ENCODE measurements around the gene RNF217.

Gene RNF217

GRCh38 chr6:125008957-125009356, 46.7 kb downstream of the RNF217 start:
- peak overlapping the region; percentile 81 for H3K27ac ChIP-seq (ENCODE audit: low read length, poor library complexity, severe bottlenecking)
- H2BK15ac ChIP-seq (ENCODE audit: low read depth, poor library complexity, severe bottlenecking), result no peak overlapping the region

GRCh38 chr6:125009578-125009977, 47.3 kb downstream of the RNF217 start:
- Histone ChIP-seq H2BK12ac (ENCODE audit: low read length in 2 of 2) (no peak overlapping the region), H3K36me3 (ENCODE audit: control insufficient read depth in 1 of 2, insufficient read depth in 2 of 2, low read depth in 1 of 2, low read length in 2 of 2) (peaks cover 0 to 3% of the 10 kb centered on the region in 2 experiments), H3K4me1 (ENCODE audit: control insufficient read depth, insufficient read depth, low read depth, low read length) (peaks cover 4% of the 10 kb centered on the region), H3K27me3 (ENCODE audit: control insufficient read depth in 1 of 2, insufficient read depth in 1 of 2, low read length in 2 of 2) (no peaks in the 10 kb centered on the region), H4K91ac (ENCODE audit: low read length) (no peak overlapping the region), H2BK5ac (ENCODE audit: low read depth, low read length, poor library complexity, severe bottlenecking) (no peak overlapping the region), H3K4me2 (ENCODE audit: low read length, poor library complexity, severe bottlenecking) (no peak overlapping the region), H2AFZ (ENCODE audit: low read depth, low read length) (no peak overlapping the region), H3K4me3 (ENCODE audit: insufficient read depth in 1 of 2, low read depth in 1 of 2, low read length in 2 of 2) (no peak overlapping the region), H3K9ac (ENCODE audit: low read length) (peak overlapping the region; percentile 19), H3K23ac (ENCODE audit: low read length in 2 of 2) (no peak overlapping the region), H2AK5ac (ENCODE audit: low read length, severe bottlenecking) (no peak overlapping the region), H3K4ac (ENCODE audit: low read depth in 1 of 2, low read length in 2 of 2) (no peak overlapping the region), H3K14ac (ENCODE audit: low read length in 2 of 2) (no peak overlapping the region), H2BK120ac (ENCODE audit: low read depth, low read length) (no peak overlapping the region), H3K9me3 (ENCODE audit: control insufficient read depth, low read length) (no peaks in the 10 kb centered on the region), H4K8ac (ENCODE audit: low read length) (no peak overlapping the region), H2BK15ac (ENCODE audit: low read depth, poor library complexity, severe bottlenecking) (no peak overlapping the region), H3K27ac (ENCODE audit: low read length, poor library complexity, severe bottlenecking) (no peak overlapping the region), H3K79me1 (replicated peaks; ENCODE audit: low read length, poor library complexity, severe bottlenecking) (peaks cover 8% of the 10 kb centered on the region), H3K18ac (ENCODE audit: low read depth in 1 of 2, low read length in 2 of 2) (no peak overlapping the region)
- 64% methylated on average over 4 of the region's 4 CpGs for WGBS
- DNase-seq, result no peak

More at GRCh38 chr6:125008957-125009356, 46.7 kb downstream of the RNF217 start:
- H2BK12ac ChIP-seq (ENCODE audit: low read length in 2 of 2), result no peak overlapping the region
- no peak overlapping the region for H3K9ac ChIP-seq (ENCODE audit: low read length)
- DNase-seq, result no peak
- 100% methylated on average over 1 of the region's 1 CpG for WGBS
- H2BK120ac ChIP-seq (ENCODE audit: low read depth, low read length), result no peak overlapping the region
- H3K4me3 ChIP-seq (ENCODE audit: insufficient read depth in 1 of 2, low read depth in 1 of 2, low read length in 2 of 2), result no peak overlapping the region
- H3K9me3 ChIP-seq (ENCODE audit: control insufficient read depth, low read length), result no peaks in the 10 kb centered on the region
- H3K23ac ChIP-seq (ENCODE audit: low read length in 2 of 2), result no peak overlapping the region
- H3K79me1 ChIP-seq (replicated peaks; ENCODE audit: low read length, poor library complexity, severe bottlenecking), result peaks cover 10% of the 10 kb centered on the region
- no peak overlapping the region for H3K4ac ChIP-seq (ENCODE audit: low read depth in 1 of 2, low read length in 2 of 2)
- no peak overlapping the region for H2AFZ ChIP-seq (ENCODE audit: low read depth, low read length)
- H3K4me2 ChIP-seq (ENCODE audit: low read length, poor library complexity, severe bottlenecking), result no peak overlapping the region
- H3K18ac ChIP-seq (ENCODE audit: low read depth in 1 of 2, low read length in 2 of 2), result no peak overlapping the region
- H3K36me3 ChIP-seq (ENCODE audit: control insufficient read depth in 1 of 2, insufficient read depth in 2 of 2, low read depth in 1 of 2, low read length in 2 of 2), result peaks cover 0 to 3% of the 10 kb centered on the region in 2 experiments
- no peak overlapping the region for H4K91ac ChIP-seq (ENCODE audit: low read length)
- H3K27me3 ChIP-seq (ENCODE audit: control insufficient read depth in 1 of 2, insufficient read depth in 1 of 2, low read length in 2 of 2), result no peaks in the 10 kb centered on the region
- no peak overlapping the region for H2AK5ac ChIP-seq (ENCODE audit: low read length, severe bottlenecking)
- no peak overlapping the region for H2BK5ac ChIP-seq (ENCODE audit: low read depth, low read length, poor library complexity, severe bottlenecking)
- H3K4me1 ChIP-seq (ENCODE audit: control insufficient read depth, insufficient read depth, low read depth, low read length), result peaks cover 4% of the 10 kb centered on the region
- no peak overlapping the region for H3K14ac ChIP-seq (ENCODE audit: low read length in 2 of 2)
- H4K8ac ChIP-seq (ENCODE audit: low read length), result no peak overlapping the region

- peaks cover 11% of the 10 kb centered on the region for H3K79me1 ChIP-seq (replicated peaks; ENCODE audit: low read length, poor library complexity, severe bottlenecking)
- H3K18ac ChIP-seq (ENCODE audit: low read depth in 1 of 2, low read length in 2 of 2), result no peak overlapping the region
- no peak overlapping the region for H3K27ac ChIP-seq (ENCODE audit: low read length, poor library complexity, severe bottlenecking)
- H2BK15ac ChIP-seq (ENCODE audit: low read depth, poor library complexity, severe bottlenecking), result no peak overlapping the region
- no peak overlapping the region for H4K91ac ChIP-seq (ENCODE audit: low read length)
- H3K23ac ChIP-seq (ENCODE audit: low read length in 2 of 2), result no peak overlapping the region
- H3K36me3 ChIP-seq (ENCODE audit: control insufficient read depth in 1 of 2, insufficient read depth in 2 of 2, low read depth in 1 of 2, low read length in 2 of 2), result peaks cover 0 to 3% of the 10 kb centered on the region in 2 experiments
- H3K4me2 ChIP-seq (ENCODE audit: low read length, poor library complexity, severe bottlenecking), result no peak overlapping the region
- H3K9ac ChIP-seq (ENCODE audit: low read length), result peak overlapping the region; percentile 26
- H2AFZ ChIP-seq (ENCODE audit: low read depth, low read length), result no peak overlapping the region
- H2BK120ac ChIP-seq (ENCODE audit: low read depth, low read length), result no peak overlapping the region
- H2BK5ac ChIP-seq (ENCODE audit: low read depth, low read length, poor library complexity, severe bottlenecking), result no peak overlapping the region
- H2AK5ac ChIP-seq (ENCODE audit: low read length, severe bottlenecking), result no peak overlapping the region
- no peak overlapping the region for H3K14ac ChIP-seq (ENCODE audit: low read length in 2 of 2)
- peak overlapping the region in 1 of 2 experiments; percentile 9 for H3K4me3 ChIP-seq (ENCODE audit: insufficient read depth in 1 of 2, low read depth in 1 of 2, low read length in 2 of 2)
- no peaks in the 10 kb centered on the region for H3K9me3 ChIP-seq (ENCODE audit: control insufficient read depth, low read length)
- H4K8ac ChIP-seq (ENCODE audit: low read length), result no peak overlapping the region
- H2BK12ac ChIP-seq (ENCODE audit: low read length in 2 of 2), result peak overlapping the region in 1 of 2 experiments; percentile 66
- 60% methylated on average over 1 of the region's 2 CpGs for WGBS
- H3K4ac ChIP-seq (ENCODE audit: low read depth in 1 of 2, low read length in 2 of 2), result no peak overlapping the region
- H3K4me1 ChIP-seq (ENCODE audit: control insufficient read depth, insufficient read depth, low read depth, low read length), result peaks cover 1% of the 10 kb centered on the region
- peak; percentile 50 for DNase-seq
- no peaks in the 10 kb centered on the region for H3K27me3 ChIP-seq (ENCODE audit: control insufficient read depth in 1 of 2, insufficient read depth in 1 of 2, low read length in 2 of 2)
Observed at GRCh38 chr6:125013938-125014660, 51.9 kb downstream of the RNF217 start.

GRCh38 chr6:125014661-125014957, 52.4 kb downstream of the RNF217 start:
- H2BK12ac ChIP-seq (ENCODE audit: low read length in 2 of 2), result no peak overlapping the region
- H3K79me1 ChIP-seq (replicated peaks; ENCODE audit: low read length, poor library complexity, severe bottlenecking), result peaks cover 11% of the 10 kb centered on the region
- H4K91ac ChIP-seq (ENCODE audit: low read length), result no peak overlapping the region
- H3K23ac ChIP-seq (ENCODE audit: low read length in 2 of 2), result no peak overlapping the region
- H3K9me3 ChIP-seq (ENCODE audit: control insufficient read depth, low read length), result no peaks in the 10 kb centered on the region
- no peak overlapping the region for H2BK15ac ChIP-seq (ENCODE audit: low read depth, poor library complexity, severe bottlenecking)
- H4K8ac ChIP-seq (ENCODE audit: low read length), result no peak overlapping the region
- H3K18ac ChIP-seq (ENCODE audit: low read depth in 1 of 2, low read length in 2 of 2), result no peak overlapping the region
- no peak overlapping the region for H3K4me3 ChIP-seq (ENCODE audit: insufficient read depth in 1 of 2, low read depth in 1 of 2, low read length in 2 of 2)
- no peak overlapping the region for H2AFZ ChIP-seq (ENCODE audit: low read depth, low read length)
- H3K36me3 ChIP-seq (ENCODE audit: control insufficient read depth in 1 of 2, insufficient read depth in 2 of 2, low read depth in 1 of 2, low read length in 2 of 2), result peaks cover 0 to 3% of the 10 kb centered on the region in 2 experiments
- no peak overlapping the region for H3K14ac ChIP-seq (ENCODE audit: low read length in 2 of 2)
- H3K4me1 ChIP-seq (ENCODE audit: control insufficient read depth, insufficient read depth, low read depth, low read length), result peaks cover 1% of the 10 kb centered on the region
- H2BK5ac ChIP-seq (ENCODE audit: low read depth, low read length, poor library complexity, severe bottlenecking), result no peak overlapping the region
- no peak overlapping the region for H3K4ac ChIP-seq (ENCODE audit: low read depth in 1 of 2, low read length in 2 of 2)
- H3K27me3 ChIP-seq (ENCODE audit: control insufficient read depth in 1 of 2, insufficient read depth in 1 of 2, low read length in 2 of 2), result no peaks in the 10 kb centered on the region
- H2BK120ac ChIP-seq (ENCODE audit: low read depth, low read length), result no peak overlapping the region
- H3K4me2 ChIP-seq (ENCODE audit: low read length, poor library complexity, severe bottlenecking), result no peak overlapping the region
- DNase-seq, result no peak
- peak overlapping the region; percentile 26 for H3K9ac ChIP-seq (ENCODE audit: low read length)
- no peak overlapping the region for H2AK5ac ChIP-seq (ENCODE audit: low read length, severe bottlenecking)
- no peak overlapping the region for H3K27ac ChIP-seq (ENCODE audit: low read length, poor library complexity, severe bottlenecking)
